ENCODE measurements around the gene SNX18.
"Not testable (repeated sequence)": the region's sequence is repeated elsewhere in the genome, so short reads cannot be mapped to it uniquely, and the experiment has no call there.

SNX18 gene, protein sequence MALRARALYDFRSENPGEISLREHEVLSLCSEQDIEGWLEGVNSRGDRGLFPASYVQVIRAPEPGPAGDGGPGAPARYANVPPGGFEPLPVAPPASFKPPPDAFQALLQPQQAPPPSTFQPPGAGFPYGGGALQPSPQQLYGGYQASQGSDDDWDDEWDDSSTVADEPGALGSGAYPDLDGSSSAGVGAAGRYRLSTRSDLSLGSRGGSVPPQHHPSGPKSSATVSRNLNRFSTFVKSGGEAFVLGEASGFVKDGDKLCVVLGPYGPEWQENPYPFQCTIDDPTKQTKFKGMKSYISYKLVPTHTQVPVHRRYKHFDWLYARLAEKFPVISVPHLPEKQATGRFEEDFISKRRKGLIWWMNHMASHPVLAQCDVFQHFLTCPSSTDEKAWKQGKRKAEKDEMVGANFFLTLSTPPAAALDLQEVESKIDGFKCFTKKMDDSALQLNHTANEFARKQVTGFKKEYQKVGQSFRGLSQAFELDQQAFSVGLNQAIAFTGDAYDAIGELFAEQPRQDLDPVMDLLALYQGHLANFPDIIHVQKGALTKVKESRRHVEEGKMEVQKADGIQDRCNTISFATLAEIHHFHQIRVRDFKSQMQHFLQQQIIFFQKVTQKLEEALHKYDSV

DNA sequence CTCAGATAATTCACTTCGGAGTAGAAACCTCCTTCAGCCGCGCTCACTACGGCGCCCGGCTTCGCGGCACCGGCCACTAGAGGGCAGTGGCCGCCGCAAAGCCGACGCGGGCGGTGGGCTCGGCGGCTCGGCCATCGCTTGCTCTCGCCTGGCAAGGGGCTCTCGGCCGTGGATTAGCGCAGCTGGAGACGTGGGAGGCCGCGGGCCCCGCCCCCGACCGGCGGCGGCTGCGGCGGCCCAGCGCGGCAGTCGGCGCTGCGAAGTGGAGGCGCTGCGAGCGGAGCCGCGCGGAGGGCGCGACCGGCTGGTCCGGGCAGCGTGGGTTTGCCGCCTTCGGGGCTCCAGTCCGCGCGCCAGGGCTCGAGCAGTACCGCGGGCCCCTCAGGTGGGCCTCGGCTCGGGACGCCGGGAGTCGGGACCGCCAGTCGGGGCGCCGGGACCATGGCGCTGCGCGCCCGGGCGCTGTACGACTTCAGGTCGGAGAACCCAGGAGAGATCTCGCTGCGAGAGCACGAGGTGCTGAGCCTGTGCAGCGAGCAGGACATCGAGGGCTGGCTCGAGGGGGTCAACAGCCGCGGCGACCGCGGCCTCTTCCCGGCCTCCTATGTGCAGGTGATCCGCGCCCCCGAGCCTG is at the start of gene SNX18:
SNX18 (plus strand) TSS at position 248 of the 634 bp plus-strand sequence; CDS start at position 442, 194 bp downstream.
- peak; percentile 88 to 92 for DNase-seq

GRCh38 chr5:54469622-54470021 is 47.9 kb upstream of the SNX18 start:
- peak; percentile 7 to 26 for DNase-seq

DNA sequence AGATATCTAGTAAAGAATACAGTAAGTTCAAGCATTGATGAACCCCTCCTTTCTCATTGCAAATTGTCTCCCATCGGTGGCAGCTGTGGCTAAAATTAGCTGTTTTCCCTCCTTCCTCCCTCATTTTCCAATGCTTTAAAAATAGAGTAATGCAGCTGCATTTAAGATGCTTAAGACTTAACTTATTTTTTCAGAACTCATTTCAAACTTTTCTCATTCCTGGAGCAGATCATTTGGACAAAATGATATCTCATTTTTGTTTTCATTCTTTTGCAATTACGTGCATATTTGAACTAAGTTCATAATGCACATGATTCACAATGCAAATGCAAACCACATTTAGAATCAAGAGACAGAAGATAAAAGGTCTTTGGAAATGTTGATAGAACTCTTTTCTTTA is 47.4 kb upstream of the SNX18 start:
- DNase-seq = no peak

- no peak for DNase-seq
Measured at GRCh38 chr5:54470677-54471076, 46.9 kb upstream of the SNX18 start.

DNA sequence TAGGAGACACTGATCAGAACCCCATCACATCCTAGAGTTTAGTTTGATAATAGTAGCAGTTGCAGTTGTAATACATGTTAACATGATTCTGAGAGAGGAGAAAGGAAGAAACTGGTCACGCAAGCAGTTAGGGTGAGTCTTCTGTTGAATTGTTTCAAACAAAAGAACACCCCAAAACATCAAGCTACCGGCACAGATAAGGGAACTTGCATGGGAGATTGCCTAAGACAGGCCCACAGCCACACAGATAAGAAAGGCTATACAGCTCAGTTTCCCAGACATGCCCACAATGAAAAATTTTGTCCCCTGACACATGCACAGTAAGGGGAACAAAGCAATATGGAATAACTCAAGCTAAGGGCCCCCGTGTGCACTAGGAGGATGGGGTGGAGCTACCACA is 46.2 kb upstream of the SNX18 start:
- no peak for DNase-seq

GRCh38 chr5:54476682-54477081 is 40.9 kb upstream of the SNX18 start:
- peak; percentile 72 to 89 for DNase-seq

DNA sequence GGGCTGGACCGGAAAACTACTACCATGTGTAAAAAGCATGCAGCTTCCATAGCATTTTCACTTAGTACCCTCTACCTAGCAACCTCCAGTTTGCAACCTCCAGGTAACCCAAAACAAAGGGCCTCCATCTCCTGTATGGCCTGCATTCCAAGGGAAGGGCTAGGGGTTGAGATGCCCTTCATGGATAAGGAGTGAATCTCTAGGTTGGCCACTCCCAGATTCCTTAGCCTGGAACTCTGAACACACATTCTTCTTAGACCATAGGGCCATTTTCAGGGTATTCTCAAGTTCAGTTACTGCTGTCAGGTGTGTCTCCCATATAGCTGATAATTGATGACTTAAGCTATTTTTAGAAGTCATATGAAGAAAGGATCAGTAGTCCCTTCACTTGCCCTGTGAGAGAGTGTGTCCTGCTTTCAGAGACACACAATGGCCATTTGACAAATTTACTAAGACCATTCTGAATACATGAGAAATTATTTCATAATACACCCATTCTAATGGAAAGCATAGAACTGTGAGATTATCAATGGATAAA is 39.5 kb upstream of the SNX18 start:
- no peak for DNase-seq

DNA sequence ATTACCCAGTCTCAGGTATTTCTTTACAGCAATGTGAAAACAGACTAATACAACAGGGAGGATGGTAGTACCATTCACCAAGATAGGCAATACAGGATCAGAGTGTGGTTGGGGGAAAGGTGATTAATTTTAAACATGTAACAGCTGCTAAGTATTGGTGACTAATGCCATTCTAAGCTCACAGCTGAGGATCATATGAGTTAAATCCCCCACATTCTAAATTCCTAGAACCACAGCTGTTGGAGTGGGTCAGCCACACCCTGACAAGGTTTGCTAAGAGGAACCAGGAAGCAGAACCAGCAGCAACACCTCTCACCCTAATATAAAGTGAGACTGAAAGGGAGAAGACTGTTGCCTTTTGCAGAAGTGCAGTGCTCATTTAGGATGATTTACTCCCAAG is 37.3 kb upstream of the SNX18 start:
- DNase-seq = peak; percentile 24 to 55

DNA sequence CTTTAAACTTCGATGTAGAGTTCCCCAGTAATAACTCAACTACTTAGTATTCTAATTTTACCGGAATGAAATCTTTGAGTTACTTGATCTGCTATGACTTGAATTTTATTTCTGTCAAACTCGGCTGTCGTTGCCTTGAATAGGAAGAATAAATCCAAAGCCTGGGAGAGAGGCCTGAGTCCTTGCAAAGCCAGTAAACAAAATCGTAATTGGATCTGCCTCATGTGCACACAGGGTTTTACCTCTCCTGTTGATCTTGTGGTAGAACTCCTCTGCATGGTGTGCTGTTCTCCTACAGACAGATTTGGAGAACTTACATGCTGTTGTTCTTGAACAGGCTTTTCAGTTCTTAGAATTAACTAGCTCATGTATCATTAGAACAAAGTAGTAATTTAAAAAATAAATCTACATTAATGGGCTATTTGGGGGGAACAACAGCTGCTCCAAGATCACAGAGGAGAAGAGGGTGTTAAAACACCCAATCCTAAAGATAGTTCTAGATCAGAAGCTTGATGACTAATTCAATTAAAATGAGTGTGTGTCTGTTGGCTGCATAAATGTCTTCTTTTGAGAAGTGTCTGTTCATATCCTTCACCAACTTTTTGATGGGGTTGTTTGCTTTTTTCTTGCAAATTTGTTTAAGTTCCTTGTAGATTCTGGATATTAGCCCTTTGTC is 33.2 kb upstream of the SNX18 start:
- no peak for DNase-seq

DNA sequence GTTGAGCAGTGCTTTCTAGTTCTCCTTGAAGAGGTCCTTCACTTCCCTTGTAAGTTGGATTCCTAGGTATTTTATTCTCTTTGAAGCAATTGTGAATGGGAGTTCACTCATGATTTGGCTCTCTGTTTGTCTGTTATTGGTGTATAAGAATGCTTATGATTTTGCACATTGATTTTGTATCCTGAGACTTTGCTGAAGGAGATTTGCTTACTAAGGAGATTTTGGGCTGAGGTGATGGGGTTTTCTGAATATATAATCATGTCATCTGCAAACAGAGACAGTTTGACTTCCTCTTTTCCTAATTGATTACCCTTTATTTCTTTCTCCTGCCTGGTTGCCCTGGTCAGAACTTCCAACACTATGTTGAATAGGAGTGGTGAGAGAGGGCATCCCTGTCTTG is 31.9 kb upstream of the SNX18 start:
- DNase-seq = not testable (repeated sequence)

- DNase-seq = not testable (repeated sequence)
Measured at GRCh38 chr5:54489648-54489979, 27.9 kb upstream of the SNX18 start.

DNA sequence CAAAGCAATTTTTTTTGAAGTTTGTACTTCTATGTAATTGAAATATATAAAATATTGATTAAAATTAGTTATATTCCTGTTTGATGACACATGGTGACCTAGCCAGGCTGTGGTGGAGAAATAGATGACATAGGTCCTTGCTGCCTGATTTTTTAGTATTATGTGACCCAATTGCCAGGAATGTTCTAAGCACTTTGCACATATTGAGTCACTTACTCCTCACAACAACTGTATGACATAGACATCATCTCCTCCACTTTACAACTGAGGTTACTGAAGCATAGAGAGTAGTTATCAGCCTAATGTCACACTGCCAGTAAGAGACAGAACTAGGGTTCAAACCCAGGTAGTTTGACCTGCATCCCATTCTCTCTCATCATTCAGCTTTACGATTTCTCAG is 26.2 kb upstream of the SNX18 start:
- no peak for DNase-seq

DNA sequence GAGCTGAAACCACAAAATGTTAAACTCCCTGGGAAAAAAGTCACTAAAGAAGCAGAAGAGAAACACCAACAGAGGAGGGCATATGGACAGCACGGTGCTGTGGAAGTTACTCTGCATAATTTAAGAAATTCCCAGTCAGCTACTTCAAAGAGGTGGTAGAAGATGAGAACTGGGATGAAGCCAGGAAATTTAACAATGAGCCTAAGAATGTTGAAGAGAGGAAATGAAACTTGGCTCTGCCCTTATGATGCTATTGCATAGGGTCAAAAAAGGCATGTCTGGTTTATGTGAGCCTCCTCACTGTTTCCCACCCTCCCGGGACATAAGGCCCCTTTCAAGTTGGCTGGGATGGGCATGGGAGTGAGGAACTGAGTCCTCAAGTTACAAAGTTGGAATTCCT is 25.4 kb upstream of the SNX18 start:
- no peak for DNase-seq

GRCh38 chr5:54495027-54495426 is 22.5 kb upstream of the SNX18 start:
- no peak for DNase-seq

DNA sequence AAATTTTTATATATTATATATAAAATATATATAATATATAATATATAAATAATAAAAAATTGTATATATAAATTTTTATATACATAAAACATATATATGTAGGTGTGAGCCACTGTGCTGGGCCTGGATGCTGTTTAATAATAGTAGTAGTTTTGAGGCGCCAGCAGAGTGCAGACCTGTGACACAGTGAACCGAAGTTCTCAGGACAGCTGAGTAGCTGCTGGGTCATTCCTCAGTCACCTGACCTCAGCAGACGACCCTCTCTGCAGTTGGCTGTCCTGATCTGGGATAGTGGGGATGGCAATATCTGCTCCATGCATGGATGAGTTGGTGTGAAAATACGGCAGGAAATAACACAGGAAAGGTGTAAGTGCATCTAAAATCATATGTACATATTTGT is 3.3 kb upstream of the SNX18 start:
- DNase-seq = no peak

DNA sequence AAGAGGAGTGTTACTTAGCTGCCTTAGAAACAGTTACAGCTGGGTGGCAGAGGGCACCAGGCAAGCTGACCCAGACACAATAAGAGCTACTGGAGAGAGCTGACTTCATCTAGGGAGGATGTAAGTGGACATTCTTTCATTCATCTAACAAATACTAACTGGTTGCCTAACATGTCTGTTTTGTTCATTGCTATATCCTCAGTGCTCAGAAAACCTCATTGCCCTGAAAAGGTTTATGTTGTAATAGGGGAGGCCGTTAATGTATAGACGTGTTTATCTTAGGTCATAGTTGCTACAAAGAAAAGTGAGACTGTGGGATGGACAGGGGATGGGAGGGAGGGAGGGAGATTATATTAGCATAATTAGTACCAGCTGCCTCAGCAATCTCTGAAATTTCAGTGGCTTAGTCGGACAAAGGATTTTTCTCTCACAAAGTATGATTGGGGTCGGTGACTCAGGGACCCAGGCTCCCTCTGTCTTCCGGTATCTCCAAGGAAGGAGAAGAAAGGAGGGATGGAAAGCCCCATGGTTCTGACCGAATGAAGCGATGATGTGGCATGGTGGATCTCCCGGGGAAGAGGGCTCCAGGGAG is 2.6 kb upstream of the SNX18 start:
- no peak for DNase-seq

DNA sequence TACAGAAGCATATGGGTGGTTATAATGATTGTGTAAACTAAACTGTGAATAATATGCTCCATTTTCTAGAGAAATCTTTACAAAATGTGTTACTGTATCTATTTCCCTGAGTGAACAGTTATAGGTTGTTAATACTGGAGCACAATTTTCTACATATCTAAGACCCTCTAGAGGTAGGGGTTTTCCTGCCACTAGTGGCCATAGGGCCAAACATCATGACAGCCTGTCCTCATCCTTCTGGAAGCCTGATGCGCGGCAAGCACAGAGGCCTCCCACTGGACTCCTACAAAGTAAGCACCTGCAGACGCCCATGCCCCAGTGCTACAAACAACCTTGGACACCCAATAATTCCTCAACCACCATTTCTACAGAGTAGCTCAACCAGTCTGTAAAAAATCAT is 1.9 kb upstream of the SNX18 start:
- DNase-seq = no peak

- DNase-seq = no peak
Measured at GRCh38 chr5:54516051-54516655, 1.4 kb upstream of the SNX18 start.

DNA sequence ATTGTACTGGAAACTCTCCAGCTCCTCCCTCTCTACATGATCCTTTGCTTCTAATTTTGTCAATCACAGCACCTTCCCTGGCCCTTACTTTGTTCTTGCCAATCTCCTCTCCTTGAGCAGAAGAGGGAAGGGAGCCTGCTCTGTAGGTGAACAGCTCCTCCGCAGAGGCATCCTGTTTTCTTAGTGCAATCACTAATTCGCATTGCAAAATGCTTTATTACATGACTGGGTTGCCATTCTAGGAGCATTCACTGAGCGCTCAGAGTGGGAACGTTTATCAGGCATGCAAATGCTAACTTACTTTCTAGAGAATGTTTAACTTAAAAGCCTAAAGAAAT is 416 bp upstream of the SNX18 start:
- DNase-seq = no peak

GRCh38 chr5:54518146-54518817 is 723 bp downstream of the SNX18 start:
- peak; percentile 58 to 63 for DNase-seq

DNA sequence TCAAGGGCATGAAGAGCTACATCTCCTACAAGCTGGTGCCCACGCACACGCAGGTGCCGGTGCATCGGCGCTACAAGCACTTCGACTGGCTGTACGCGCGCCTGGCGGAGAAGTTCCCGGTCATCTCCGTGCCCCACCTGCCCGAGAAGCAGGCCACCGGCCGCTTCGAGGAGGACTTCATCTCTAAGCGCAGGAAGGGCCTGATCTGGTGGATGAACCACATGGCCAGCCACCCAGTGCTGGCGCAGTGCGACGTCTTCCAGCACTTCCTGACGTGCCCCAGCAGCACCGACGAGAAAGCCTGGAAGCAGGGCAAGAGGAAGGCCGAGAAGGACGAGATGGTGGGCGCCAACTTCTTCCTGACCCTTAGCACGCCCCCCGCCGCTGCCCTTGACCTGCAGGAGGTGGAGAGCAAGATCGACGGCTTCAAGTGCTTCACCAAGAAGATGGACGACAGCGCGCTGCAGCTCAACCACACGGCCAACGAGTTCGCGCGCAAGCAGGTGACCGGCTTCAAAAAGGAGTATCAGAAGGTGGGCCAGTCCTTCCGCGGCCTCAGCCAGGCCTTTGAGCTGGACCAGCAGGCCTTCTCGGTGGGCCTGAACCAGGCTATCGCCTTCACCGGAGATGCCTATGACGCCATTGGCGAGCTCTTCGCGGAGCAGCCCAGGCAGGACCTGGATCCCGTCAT is 1.4 kb downstream of the SNX18 start:
- DNase-seq = no peak

Measured in inflammatory macrophage treated with lipopolysaccharide for 1 hour (primary cell).